WTC11 (cell line): Measurements from ENCODE around the gene PCDH9. TPM values are rescaled to one million over a fixed set of nuclear protein-coding genes. Genes with fewer than 3 reads are reported as not detected.

Experiments
- ATAC-seq: fragments of 200-7000 bp; cut with Tn5 transposase; 2 replicates; pipeline ENCODE4 v1.10.0; 2021; ENCODE audit warnings: mild to moderate bottlenecking, moderate library complexity
- CTCF ChIA-PET: fragments of 300-600 bp; sonication (Branson Sonifier 250); formaldehyde crosslinking; loops from one replicate; lab custom pipeline; 2021; ENCODE audit warnings: antibody characterized with exemption; lab: Charles Lee
- POLR2A ChIA-PET: fragments of 350-600 bp; sonication (Branson Sonifier 250); formaldehyde crosslinking; loops from one replicate; lab custom pipeline; 2021; ENCODE audit warnings: antibody characterized with exemption; lab: Charles Lee
- DNase-seq: peaks from one replicate; pipeline ENCODE4 v3.0.0; 2021; ENCODE audit warnings: low spot score
- H3K27ac Mint-ChIP-seq: 2 replicates; pipeline ENCODE4 v1.8.0; 2021; ENCODE audit warnings: mixed read lengths
- H3K27me3 Mint-ChIP-seq: 2 replicates; pipeline ENCODE4 v1.8.0; 2021; ENCODE audit warnings: low read depth, mild to moderate bottlenecking, moderate library complexity, mixed read lengths
- H3K36me3 Mint-ChIP-seq: 2 replicates; pipeline ENCODE4 v1.8.0; 2021; ENCODE audit warnings: mixed read lengths
- H3K4me1 Mint-ChIP-seq: 2 replicates; pipeline ENCODE4 v1.8.0; 2022; ENCODE audit warnings: mixed read lengths
- H3K4me3 Mint-ChIP-seq: 2 replicates; pipeline ENCODE4 v1.8.0; 2021; ENCODE audit warnings: mild to moderate bottlenecking, moderate library complexity, mixed read lengths
- H3K9me3 Mint-ChIP-seq: 2 replicates; pipeline ENCODE4 v1.8.0; 2021; ENCODE audit warnings: mixed read lengths
- CBFB ChIP-seq: sonication (generic); formaldehyde crosslinking; IDR thresholded peaks from 2 replicates; pipeline ENCODE4 v1.8.1; 2022; ENCODE audit warnings: mild to moderate bottlenecking, low read depth, missing genetic modification reagents
- CDX4 ChIP-seq: fragments of 250-450 bp; sonication (Bioruptor Pico); IDR thresholded peaks from 2 replicates; pipeline ENCODE4 v1.9.0; 2021; ENCODE audit warnings: moderate library complexity, mild to moderate bottlenecking, inconsistent platforms, borderline replicate concordance
- GABPB1 ChIP-seq: sonication (generic); formaldehyde crosslinking; IDR thresholded peaks from 2 replicates; pipeline ENCODE4 v1.8.1; 2023; ENCODE audit warnings: mild to moderate bottlenecking, missing genetic modification reagents
- GRHL2 ChIP-seq: fragments of 250-450 bp; sonication (Bioruptor Pico); IDR thresholded peaks from 2 replicates; pipeline ENCODE4 v1.8.0; 2022; ENCODE audit warnings: mild to moderate bottlenecking, moderate library complexity; ENCODE audit not compliant: insufficient replicate concordance, severe bottlenecking
- HMGA2 ChIP-seq: fragments of 250-450 bp; sonication (Bioruptor Pico); IDR thresholded peaks from 2 replicates; pipeline ENCODE4 v1.4.0; 2021; ENCODE audit warnings: mild to moderate bottlenecking, moderate library complexity
- HMGXB4 ChIP-seq: sonication (generic); formaldehyde crosslinking; IDR thresholded peaks from 2 replicates; pipeline ENCODE4 v1.8.1; 2023; ENCODE audit warnings: mild to moderate bottlenecking, moderate library complexity, missing genetic modification reagents
- JAZF1 ChIP-seq: fragments of 250-450 bp; sonication (Bioruptor Pico); IDR thresholded peaks from 2 replicates; pipeline ENCODE4 v1.9.0; 2021; ENCODE audit warnings: moderate library complexity, mild to moderate bottlenecking, inconsistent platforms
- NFATC4 ChIP-seq: fragments of 250-450 bp; sonication (Bioruptor Pico); IDR thresholded peaks from 2 replicates; pipeline ENCODE4 v1.9.0; 2021; ENCODE audit warnings: mild to moderate bottlenecking
- NFYB ChIP-seq: sonication (generic); formaldehyde crosslinking; conservative IDR thresholded peaks from 2 replicates; pipeline ENCODE4 v1.8.0; 2022; ENCODE audit warnings: low read depth, missing genetic modification reagents
- PRRX2 ChIP-seq: fragments of 250-450 bp; sonication (Bioruptor Pico); IDR thresholded peaks from 2 replicates; pipeline ENCODE4 v1.8.0; 2021; ENCODE audit warnings: mild to moderate bottlenecking
- SMAD3 ChIP-seq: sonication (generic); formaldehyde crosslinking; IDR thresholded peaks from 2 replicates; pipeline ENCODE4 v1.8.0; 2022; ENCODE audit warnings: missing genetic modification reagents, mild to moderate bottlenecking, borderline replicate concordance
- SOX15 ChIP-seq: fragments of 250-450 bp; sonication (Bioruptor Pico); IDR thresholded peaks from 2 replicates; pipeline ENCODE4 v1.9.0; 2021; ENCODE audit warnings: mild to moderate bottlenecking
- ZNF121 ChIP-seq: sonication (generic); formaldehyde crosslinking; IDR thresholded peaks from 2 replicates; pipeline ENCODE4 v1.8.0; 2023; ENCODE audit warnings: missing genetic modification reagents
- ZNF263 ChIP-seq: sonication (generic); formaldehyde crosslinking; IDR thresholded peaks from 2 replicates; pipeline ENCODE4 v1.8.1; 2022; ENCODE audit warnings: low read depth, mild to moderate bottlenecking, moderate library complexity, missing genetic modification reagents
- total RNA-seq: library from RNA; stranded (reverse); gene quantifications from 3 replicates; pipeline ENCODE4 v1.2.3, GENCODE V29; 2021
- TF ChIP-seq, protein P1 (sequence below): fragments of 250-450 bp; sonication (Bioruptor Pico); IDR thresholded peaks from 2 replicates; pipeline ENCODE4 v2.1.2; 2022; ENCODE audit warnings: mild to moderate bottlenecking, moderate library complexity
- TF ChIP-seq, protein P2 (sequence below): sonication (generic); formaldehyde crosslinking; conservative IDR thresholded peaks from 2 replicates; pipeline ENCODE4 v1.8.1; 2023; ENCODE audit warnings: mild to moderate bottlenecking, low read depth, missing genetic modification reagents, moderate library complexity
- TF ChIP-seq, protein P3 (sequence below): fragments of 250-450 bp; sonication (Bioruptor Pico); IDR thresholded peaks from 2 replicates; pipeline ENCODE4 v1.8.0; 2021; ENCODE audit warnings: mild to moderate bottlenecking
- TF ChIP-seq, protein P4 (sequence below): sonication (generic); formaldehyde crosslinking; IDR thresholded peaks from 2 replicates; pipeline ENCODE4 v1.8.1; 2023; ENCODE audit warnings: mild to moderate bottlenecking, missing genetic modification reagents
- TF ChIP-seq, protein P5 (sequence below): fragments of 250-450 bp; sonication (Bioruptor Pico); IDR thresholded peaks from 2 replicates; pipeline ENCODE4 v1.9.0; 2021; ENCODE audit warnings: mild to moderate bottlenecking
- TF ChIP-seq, protein P6 (sequence below): fragments of 250-450 bp; sonication (Bioruptor Pico); IDR thresholded peaks from 2 replicates; pipeline ENCODE4 v1.9.0; 2021; ENCODE audit warnings: mild to moderate bottlenecking, borderline replicate concordance

PCDH9 gene
- total RNA-seq, 1 experiment from 2014 or later = 0.48 TPM

DNA sequence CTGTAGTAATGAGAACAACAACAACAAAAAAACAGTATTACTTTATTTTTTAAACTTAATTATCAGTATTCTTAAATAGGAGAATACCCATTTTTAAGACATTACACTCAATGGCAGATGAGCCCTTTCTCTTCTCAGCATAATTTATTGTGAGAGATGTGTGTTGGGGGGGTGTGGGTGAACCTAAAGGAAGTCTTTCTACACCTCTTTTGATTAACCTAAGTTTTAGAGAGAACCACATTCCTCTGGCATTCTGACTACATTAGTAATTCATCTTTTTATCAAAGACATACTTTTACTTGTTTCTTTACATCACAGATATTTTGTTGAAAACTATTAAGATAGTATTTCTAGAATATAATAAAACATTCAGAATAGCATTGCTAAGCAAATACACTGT, 890.9 kb downstream of the PCDH9 start:
- TF ChIP-seq ZNF263 (CRISPR knock-in tag) (no peak), GRHL2 (CRISPR knock-in tag) (no peak), SOX15 (CRISPR knock-in tag) (no peak), NFYB (no peak), CDX4 (CRISPR knock-in tag) (no peak), HMGXB4 (CRISPR knock-in tag) (no peak), NFATC4 (no peak), ZNF121 (CRISPR knock-in tag) (no peak), CBFB (CRISPR knock-in tag) (no peak), SMAD3 (no peak), JAZF1 (CRISPR knock-in tag) (no peak), GABPB1 (CRISPR knock-in tag) (no peak)
- TF ChIP-seq, protein P1, sequence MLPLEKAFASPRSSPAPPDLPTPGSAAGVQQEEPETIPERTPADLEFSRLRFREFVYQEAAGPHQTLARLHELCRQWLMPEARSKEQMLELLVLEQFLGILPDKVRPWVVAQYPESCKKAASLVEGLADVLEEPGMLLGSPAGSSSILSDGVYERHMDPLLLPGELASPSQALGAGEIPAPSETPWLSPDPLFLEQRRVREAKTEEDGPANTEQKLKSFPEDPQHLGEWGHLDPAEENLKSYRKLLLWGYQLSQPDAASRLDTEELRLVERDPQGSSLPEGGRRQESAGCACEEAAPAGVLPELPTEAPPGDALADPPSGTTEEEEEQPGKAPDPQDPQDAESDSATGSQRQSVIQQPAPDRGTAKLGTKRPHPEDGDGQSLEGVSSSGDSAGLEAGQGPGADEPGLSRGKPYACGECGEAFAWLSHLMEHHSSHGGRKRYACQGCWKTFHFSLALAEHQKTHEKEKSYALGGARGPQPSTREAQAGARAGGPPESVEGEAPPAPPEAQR (CRISPR knock-in tag) = no peak
- TF ChIP-seq, protein P2, sequence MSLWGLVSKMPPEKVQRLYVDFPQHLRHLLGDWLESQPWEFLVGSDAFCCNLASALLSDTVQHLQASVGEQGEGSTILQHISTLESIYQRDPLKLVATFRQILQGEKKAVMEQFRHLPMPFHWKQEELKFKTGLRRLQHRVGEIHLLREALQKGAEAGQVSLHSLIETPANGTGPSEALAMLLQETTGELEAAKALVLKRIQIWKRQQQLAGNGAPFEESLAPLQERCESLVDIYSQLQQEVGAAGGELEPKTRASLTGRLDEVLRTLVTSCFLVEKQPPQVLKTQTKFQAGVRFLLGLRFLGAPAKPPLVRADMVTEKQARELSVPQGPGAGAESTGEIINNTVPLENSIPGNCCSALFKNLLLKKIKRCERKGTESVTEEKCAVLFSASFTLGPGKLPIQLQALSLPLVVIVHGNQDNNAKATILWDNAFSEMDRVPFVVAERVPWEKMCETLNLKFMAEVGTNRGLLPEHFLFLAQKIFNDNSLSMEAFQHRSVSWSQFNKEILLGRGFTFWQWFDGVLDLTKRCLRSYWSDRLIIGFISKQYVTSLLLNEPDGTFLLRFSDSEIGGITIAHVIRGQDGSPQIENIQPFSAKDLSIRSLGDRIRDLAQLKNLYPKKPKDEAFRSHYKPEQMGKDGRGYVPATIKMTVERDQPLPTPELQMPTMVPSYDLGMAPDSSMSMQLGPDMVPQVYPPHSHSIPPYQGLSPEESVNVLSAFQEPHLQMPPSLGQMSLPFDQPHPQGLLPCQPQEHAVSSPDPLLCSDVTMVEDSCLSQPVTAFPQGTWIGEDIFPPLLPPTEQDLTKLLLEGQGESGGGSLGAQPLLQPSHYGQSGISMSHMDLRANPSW (CRISPR knock-in tag) = no peak
- TF ChIP-seq, protein P3, sequence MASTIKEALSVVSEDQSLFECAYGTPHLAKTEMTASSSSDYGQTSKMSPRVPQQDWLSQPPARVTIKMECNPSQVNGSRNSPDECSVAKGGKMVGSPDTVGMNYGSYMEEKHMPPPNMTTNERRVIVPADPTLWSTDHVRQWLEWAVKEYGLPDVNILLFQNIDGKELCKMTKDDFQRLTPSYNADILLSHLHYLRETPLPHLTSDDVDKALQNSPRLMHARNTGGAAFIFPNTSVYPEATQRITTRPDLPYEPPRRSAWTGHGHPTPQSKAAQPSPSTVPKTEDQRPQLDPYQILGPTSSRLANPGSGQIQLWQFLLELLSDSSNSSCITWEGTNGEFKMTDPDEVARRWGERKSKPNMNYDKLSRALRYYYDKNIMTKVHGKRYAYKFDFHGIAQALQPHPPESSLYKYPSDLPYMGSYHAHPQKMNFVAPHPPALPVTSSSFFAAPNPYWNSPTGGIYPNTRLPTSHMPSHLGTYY = no peak
- POLR2A ChIA-PET = no interaction called here
- ATAC-seq (no peak), DNase-seq (no peak)
- H3K27me3 Mint-ChIP-seq = no peaks in the 10 kb centered on the region
- no peaks in the 10 kb centered on the region for H3K36me3 Mint-ChIP-seq
- H3K9me3 Mint-ChIP-seq = no peaks in the 10 kb centered on the region
- H3K4me1 Mint-ChIP-seq = peaks cover 7% of the 10 kb centered on the region
- CTCF ChIA-PET = no interaction called here
- no peak overlapping the region for H3K27ac Mint-ChIP-seq
- no peak overlapping the region for H3K4me3 Mint-ChIP-seq

- no peaks in the 10 kb centered on the region for H3K36me3 Mint-ChIP-seq
- DNase-seq (no peak), ATAC-seq (no peak)
- H3K27ac Mint-ChIP-seq = no peak overlapping the region
- no peak overlapping the region for H3K4me3 Mint-ChIP-seq
- ChIA-PET POLR2A (no interaction called here), CTCF (no interaction called here)
- H3K9me3 Mint-ChIP-seq = no peaks in the 10 kb centered on the region
- peaks cover 7% of the 10 kb centered on the region for H3K4me1 Mint-ChIP-seq
- no peaks in the 10 kb centered on the region for H3K27me3 Mint-ChIP-seq
- no peak for TF ChIP-seq SOX15 (CRISPR knock-in tag)
- TF ChIP-seq, protein P4, sequence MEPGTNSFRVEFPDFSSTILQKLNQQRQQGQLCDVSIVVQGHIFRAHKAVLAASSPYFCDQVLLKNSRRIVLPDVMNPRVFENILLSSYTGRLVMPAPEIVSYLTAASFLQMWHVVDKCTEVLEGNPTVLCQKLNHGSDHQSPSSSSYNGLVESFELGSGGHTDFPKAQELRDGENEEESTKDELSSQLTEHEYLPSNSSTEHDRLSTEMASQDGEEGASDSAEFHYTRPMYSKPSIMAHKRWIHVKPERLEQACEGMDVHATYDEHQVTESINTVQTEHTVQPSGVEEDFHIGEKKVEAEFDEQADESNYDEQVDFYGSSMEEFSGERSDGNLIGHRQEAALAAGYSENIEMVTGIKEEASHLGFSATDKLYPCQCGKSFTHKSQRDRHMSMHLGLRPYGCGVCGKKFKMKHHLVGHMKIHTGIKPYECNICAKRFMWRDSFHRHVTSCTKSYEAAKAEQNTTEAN (CRISPR knock-in tag) = no peak
- no peak for TF ChIP-seq PRRX2 (CRISPR knock-in tag)
- no peak for TF ChIP-seq SMAD3
- TF ChIP-seq HMGA2 (CRISPR knock-in tag) = no peak
- no peak for TF ChIP-seq JAZF1 (CRISPR knock-in tag)
- no peak for TF ChIP-seq HMGXB4 (CRISPR knock-in tag)
- TF ChIP-seq, protein P5, sequence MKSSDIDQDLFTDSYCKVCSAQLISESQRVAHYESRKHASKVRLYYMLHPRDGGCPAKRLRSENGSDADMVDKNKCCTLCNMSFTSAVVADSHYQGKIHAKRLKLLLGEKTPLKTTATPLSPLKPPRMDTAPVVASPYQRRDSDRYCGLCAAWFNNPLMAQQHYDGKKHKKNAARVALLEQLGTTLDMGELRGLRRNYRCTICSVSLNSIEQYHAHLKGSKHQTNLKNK = no peak
- TF ChIP-seq, protein P6, sequence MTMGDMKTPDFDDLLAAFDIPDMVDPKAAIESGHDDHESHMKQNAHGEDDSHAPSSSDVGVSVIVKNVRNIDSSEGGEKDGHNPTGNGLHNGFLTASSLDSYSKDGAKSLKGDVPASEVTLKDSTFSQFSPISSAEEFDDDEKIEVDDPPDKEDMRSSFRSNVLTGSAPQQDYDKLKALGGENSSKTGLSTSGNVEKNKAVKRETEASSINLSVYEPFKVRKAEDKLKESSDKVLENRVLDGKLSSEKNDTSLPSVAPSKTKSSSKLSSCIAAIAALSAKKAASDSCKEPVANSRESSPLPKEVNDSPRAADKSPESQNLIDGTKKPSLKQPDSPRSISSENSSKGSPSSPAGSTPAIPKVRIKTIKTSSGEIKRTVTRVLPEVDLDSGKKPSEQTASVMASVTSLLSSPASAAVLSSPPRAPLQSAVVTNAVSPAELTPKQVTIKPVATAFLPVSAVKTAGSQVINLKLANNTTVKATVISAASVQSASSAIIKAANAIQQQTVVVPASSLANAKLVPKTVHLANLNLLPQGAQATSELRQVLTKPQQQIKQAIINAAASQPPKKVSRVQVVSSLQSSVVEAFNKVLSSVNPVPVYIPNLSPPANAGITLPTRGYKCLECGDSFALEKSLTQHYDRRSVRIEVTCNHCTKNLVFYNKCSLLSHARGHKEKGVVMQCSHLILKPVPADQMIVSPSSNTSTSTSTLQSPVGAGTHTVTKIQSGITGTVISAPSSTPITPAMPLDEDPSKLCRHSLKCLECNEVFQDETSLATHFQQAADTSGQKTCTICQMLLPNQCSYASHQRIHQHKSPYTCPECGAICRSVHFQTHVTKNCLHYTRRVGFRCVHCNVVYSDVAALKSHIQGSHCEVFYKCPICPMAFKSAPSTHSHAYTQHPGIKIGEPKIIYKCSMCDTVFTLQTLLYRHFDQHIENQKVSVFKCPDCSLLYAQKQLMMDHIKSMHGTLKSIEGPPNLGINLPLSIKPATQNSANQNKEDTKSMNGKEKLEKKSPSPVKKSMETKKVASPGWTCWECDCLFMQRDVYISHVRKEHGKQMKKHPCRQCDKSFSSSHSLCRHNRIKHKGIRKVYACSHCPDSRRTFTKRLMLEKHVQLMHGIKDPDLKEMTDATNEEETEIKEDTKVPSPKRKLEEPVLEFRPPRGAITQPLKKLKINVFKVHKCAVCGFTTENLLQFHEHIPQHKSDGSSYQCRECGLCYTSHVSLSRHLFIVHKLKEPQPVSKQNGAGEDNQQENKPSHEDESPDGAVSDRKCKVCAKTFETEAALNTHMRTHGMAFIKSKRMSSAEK (CRISPR knock-in tag) = no peak
Measured at GRCh38 chr13:66338542-66338941, 891.6 kb downstream of the PCDH9 start.
